Astrocyte (in vitro differentiated cells and primary cell): ENCODE results near the gene OCA2. TPM values are rescaled to one million over a fixed set of nuclear protein-coding genes. Genes with fewer than 3 reads are reported as not detected.

Experiments used
- DNase-seq: peaks from one replicate; pipeline ENCODE4 v3.0.0-alpha.2; 2010; ENCODE audit warnings: low read depth
- FAIRE-seq: peaks from 2 replicates; lab custom pipeline; 2011; peaks lifted over from hg19 to GRCh38; lab: Jason Lieb, UNC
- H2AFZ ChIP-seq: 2 replicates; pipeline ENCODE4 v1.6.0; 2012; ENCODE audit warnings: low read depth, low read length, inconsistent platforms
- H3K27ac ChIP-seq: 2 replicates; pipeline ENCODE4 v1.5.1; 2011; ENCODE audit warnings: low read depth, low read length, inconsistent platforms
- H3K27me3 ChIP-seq: 2 replicates; pipeline ENCODE4 v1.6.0; 2011; ENCODE audit warnings: low read length, inconsistent platforms; ENCODE audit not compliant: insufficient read depth
- H3K36me3 ChIP-seq: 2 replicates; pipeline ENCODE4 v1.5.1; 2011; ENCODE audit warnings: low read length, inconsistent platforms; ENCODE audit not compliant: insufficient read depth
- H3K4me1 ChIP-seq: 2 replicates; pipeline ENCODE4 v1.5.1; 2011; ENCODE audit warnings: low read length, inconsistent platforms; ENCODE audit not compliant: insufficient read depth
- H3K4me2 ChIP-seq: 2 replicates; pipeline ENCODE4 v1.6.0; 2012; ENCODE audit warnings: low read length, inconsistent platforms
- H3K4me3 ChIP-seq: 2 replicates; pipeline ENCODE4 v1.5.1; 2011; ENCODE audit warnings: low read depth, mild to moderate bottlenecking, low read length, inconsistent platforms; ENCODE audit not compliant: insufficient read depth
- H3K79me2 ChIP-seq: 2 replicates; pipeline ENCODE4 v1.6.0; 2012; ENCODE audit warnings: mild to moderate bottlenecking, low read length, inconsistent platforms; ENCODE audit not compliant: insufficient read depth
- H3K9ac ChIP-seq: 2 replicates; pipeline ENCODE4 v1.6.0; 2012; ENCODE audit warnings: mild to moderate bottlenecking, low read length, inconsistent platforms
- H3K9me3 ChIP-seq: 2 replicates; pipeline ENCODE4 v1.5.1; 2012; ENCODE audit warnings: low read depth, mild to moderate bottlenecking, low read length, inconsistent platforms; ENCODE audit not compliant: insufficient read depth
- H4K20me1 ChIP-seq: 2 replicates; pipeline ENCODE4 v1.6.0; 2012; ENCODE audit warnings: low read length, inconsistent platforms; ENCODE audit not compliant: insufficient read depth
- H3K27ac Mint-ChIP-seq: one replicate; pipeline ENCODE4 v1.8.0; 2021; ENCODE audit warnings: mild to moderate bottlenecking, mixed read lengths; ENCODE audit not compliant: unreplicated experiment
- H3K27me3 Mint-ChIP-seq: one replicate; pipeline ENCODE4 v1.8.0; 2021; ENCODE audit warnings: low read depth, mixed read lengths; ENCODE audit not compliant: unreplicated experiment
- H3K36me3 Mint-ChIP-seq: one replicate; pipeline ENCODE4 v1.8.0; 2021; ENCODE audit warnings: low read depth, mixed read lengths; ENCODE audit not compliant: unreplicated experiment
- H3K4me1 Mint-ChIP-seq: one replicate; pipeline ENCODE4 v1.8.0; 2021; ENCODE audit warnings: low read depth, mixed read lengths; ENCODE audit not compliant: unreplicated experiment
- H3K4me3 Mint-ChIP-seq: one replicate; pipeline ENCODE4 v1.8.0; 2021; ENCODE audit warnings: mild to moderate bottlenecking, moderate library complexity, mixed read lengths; ENCODE audit not compliant: unreplicated experiment
- H3K9me3 Mint-ChIP-seq: one replicate; pipeline ENCODE4 v1.8.0; 2021; ENCODE audit warnings: mild to moderate bottlenecking, mixed read lengths; ENCODE audit not compliant: unreplicated experiment
- EZH2 ChIP-seq: IDR thresholded peaks from 2 replicates; pipeline ENCODE4 v1.6.1; 2012; ENCODE audit warnings: mild to moderate bottlenecking, low read length, inconsistent platforms; ENCODE audit not compliant: insufficient read depth
- total RNA-seq: library from RNA; stranded (reverse); gene quantifications from 2 replicates; pipeline ENCODE4 v1.2.1, GENCODE V29; 2021
- TF ChIP-seq, protein P1 (sequence below): IDR thresholded peaks from 2 replicates; pipeline ENCODE4 v1.5.1; 2011; ENCODE audit warnings: low read depth, mild to moderate bottlenecking, inconsistent platforms, low read length, moderate library complexity; ENCODE audit not compliant: insufficient read depth

Gene OCA2
- total RNA-seq, 1 donor from 2014 or later = 2.9 TPM

DNA sequence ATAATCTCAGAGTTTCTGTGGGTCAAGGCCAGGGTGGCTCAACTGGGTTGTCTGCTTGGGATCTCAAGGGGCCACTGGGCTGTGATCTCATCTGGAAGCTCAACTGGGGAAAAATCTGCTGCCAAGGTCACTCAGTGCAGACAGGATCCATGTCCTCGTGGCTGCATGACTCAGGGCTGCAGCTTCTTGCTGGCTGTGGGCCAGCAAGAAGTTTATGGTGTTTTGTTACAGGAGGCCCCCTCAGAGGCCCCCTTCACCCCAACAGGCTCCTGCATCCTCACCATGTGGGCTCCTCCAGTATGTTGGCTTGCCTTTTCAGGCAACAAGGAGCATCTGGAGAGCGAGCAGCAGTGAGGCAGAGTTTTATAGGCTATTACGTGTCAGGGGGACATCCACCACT is 14.6 kb downstream of the OCA2 start:
- TF ChIP-seq, protein P1, sequence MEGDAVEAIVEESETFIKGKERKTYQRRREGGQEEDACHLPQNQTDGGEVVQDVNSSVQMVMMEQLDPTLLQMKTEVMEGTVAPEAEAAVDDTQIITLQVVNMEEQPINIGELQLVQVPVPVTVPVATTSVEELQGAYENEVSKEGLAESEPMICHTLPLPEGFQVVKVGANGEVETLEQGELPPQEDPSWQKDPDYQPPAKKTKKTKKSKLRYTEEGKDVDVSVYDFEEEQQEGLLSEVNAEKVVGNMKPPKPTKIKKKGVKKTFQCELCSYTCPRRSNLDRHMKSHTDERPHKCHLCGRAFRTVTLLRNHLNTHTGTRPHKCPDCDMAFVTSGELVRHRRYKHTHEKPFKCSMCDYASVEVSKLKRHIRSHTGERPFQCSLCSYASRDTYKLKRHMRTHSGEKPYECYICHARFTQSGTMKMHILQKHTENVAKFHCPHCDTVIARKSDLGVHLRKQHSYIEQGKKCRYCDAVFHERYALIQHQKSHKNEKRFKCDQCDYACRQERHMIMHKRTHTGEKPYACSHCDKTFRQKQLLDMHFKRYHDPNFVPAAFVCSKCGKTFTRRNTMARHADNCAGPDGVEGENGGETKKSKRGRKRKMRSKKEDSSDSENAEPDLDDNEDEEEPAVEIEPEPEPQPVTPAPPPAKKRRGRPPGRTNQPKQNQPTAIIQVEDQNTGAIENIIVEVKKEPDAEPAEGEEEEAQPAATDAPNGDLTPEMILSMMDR = no peak
- TF ChIP-seq EZH2 = no peak
- DNase-seq (no peak), FAIRE-seq (no peak)
- Mint-ChIP-seq H3K9me3 (peaks cover 9% of the 10 kb centered on the region), H3K36me3 (peaks cover 2% of the 10 kb centered on the region), H3K27me3 (no peaks in the 10 kb centered on the region), H3K4me1 (peaks cover 5% of the 10 kb centered on the region), H3K27ac (no peak overlapping the region), H3K4me3 (no peak overlapping the region)
- H3K27me3 ChIP-seq = no peaks in the 10 kb centered on the region
- H3K27ac ChIP-seq = no peak overlapping the region
- no peaks in the 10 kb centered on the region for H4K20me1 ChIP-seq
- H3K79me2 ChIP-seq = no peaks in the 10 kb centered on the region
- no peak overlapping the region for H3K4me3 ChIP-seq
- peaks cover 9% of the 10 kb centered on the region for H3K9me3 ChIP-seq
- no peaks in the 10 kb centered on the region for H3K4me1 ChIP-seq
- H3K36me3 ChIP-seq = no peaks in the 10 kb centered on the region
- no peak overlapping the region for H2AFZ ChIP-seq
- H3K9ac ChIP-seq = no peak overlapping the region
- H3K4me2 ChIP-seq = no peak overlapping the region

DNA sequence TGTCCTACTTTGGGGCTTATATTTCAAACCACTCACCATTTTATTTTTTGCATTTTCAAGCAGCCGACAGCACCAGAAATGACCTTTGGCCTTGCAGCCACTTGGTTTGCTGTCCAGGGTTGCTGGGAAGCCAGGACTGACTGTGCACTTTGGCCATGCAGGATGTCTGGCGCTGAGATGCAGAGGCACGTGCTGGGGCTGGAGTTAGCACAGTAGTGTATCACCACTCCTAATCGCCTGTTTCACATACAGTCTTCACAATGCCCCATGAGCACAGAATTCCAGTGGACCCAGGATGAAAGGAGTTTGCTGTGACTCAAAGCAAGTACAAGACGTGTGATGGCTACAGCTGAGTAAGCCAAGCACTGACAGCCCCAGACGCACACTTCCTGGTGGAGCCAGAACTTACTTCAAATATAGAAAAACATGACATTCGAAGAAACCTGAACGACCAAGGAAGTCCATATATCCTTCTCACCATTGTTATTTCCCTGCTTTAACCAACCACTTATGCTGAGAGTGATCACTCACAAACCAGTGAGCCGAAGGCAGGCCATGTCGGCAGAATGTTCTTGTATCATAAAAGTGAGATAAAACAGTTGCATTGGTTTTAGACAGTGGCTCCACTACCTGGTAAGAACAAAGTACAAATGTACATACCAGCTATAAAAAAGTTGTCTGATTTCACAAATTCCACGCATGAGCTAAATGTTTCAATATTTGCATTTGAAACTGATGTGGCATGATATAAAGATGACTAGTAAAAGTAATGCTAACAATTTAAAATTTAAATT is 16.0 kb downstream of the OCA2 start:
- Mint-ChIP-seq H3K36me3 (no peaks in the 10 kb centered on the region), H3K27ac (no peak overlapping the region)
- peaks cover 9% of the 10 kb centered on the region for H3K9me3 ChIP-seq

More for the DNA sequence above, 16.0 kb downstream of the OCA2 start:
- Histone ChIP-seq H3K27ac (no peak overlapping the region), H4K20me1 (no peaks in the 10 kb centered on the region), H2AFZ (no peak overlapping the region), H3K4me2 (no peak overlapping the region), H3K9ac (no peak overlapping the region), H3K4me1 (no peaks in the 10 kb centered on the region), H3K27me3 (no peaks in the 10 kb centered on the region), H3K79me2 (no peaks in the 10 kb centered on the region), H3K4me3 (no peak overlapping the region), H3K36me3 (no peaks in the 10 kb centered on the region)
- H3K27me3 Mint-ChIP-seq = no peaks in the 10 kb centered on the region
- H3K4me3 Mint-ChIP-seq = no peak overlapping the region
- no peak for DNase-seq
- peaks cover 6% of the 10 kb centered on the region for H3K9me3 Mint-ChIP-seq
- FAIRE-seq = no peak
- TF ChIP-seq, protein P1 = no peak
- no peak for TF ChIP-seq EZH2
- peaks cover 5% of the 10 kb centered on the region for H3K4me1 Mint-ChIP-seq
